ENCODE data around the gene CD40. TPM values are rescaled to one million over a fixed set of nuclear protein-coding genes. Genes with fewer than 3 reads are reported as not detected.
"Not testable (repeated sequence)": the region's sequence is repeated elsewhere in the genome, so short reads cannot be mapped to it uniquely, and the experiment has no call there.

CD40 gene
- total RNA-seq, 1 donor from 2014 or later, result 1.6 TPM

- H3K4me1 Mint-ChIP-seq (ENCODE audit: unreplicated experiment), result peaks cover 13% of the 10 kb centered on the region
- TF ChIP-seq, protein P1, sequence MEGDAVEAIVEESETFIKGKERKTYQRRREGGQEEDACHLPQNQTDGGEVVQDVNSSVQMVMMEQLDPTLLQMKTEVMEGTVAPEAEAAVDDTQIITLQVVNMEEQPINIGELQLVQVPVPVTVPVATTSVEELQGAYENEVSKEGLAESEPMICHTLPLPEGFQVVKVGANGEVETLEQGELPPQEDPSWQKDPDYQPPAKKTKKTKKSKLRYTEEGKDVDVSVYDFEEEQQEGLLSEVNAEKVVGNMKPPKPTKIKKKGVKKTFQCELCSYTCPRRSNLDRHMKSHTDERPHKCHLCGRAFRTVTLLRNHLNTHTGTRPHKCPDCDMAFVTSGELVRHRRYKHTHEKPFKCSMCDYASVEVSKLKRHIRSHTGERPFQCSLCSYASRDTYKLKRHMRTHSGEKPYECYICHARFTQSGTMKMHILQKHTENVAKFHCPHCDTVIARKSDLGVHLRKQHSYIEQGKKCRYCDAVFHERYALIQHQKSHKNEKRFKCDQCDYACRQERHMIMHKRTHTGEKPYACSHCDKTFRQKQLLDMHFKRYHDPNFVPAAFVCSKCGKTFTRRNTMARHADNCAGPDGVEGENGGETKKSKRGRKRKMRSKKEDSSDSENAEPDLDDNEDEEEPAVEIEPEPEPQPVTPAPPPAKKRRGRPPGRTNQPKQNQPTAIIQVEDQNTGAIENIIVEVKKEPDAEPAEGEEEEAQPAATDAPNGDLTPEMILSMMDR (IDR thresholded peaks at IDR 0.05), result no peak
- DNase-seq (ENCODE audit: extremely low spot score, unreplicated experiment), result no peak
- H3K27ac Mint-ChIP-seq (ENCODE audit: unreplicated experiment), result no peak overlapping the region
- no peaks in the 10 kb centered on the region for H3K36me3 Mint-ChIP-seq (ENCODE audit: unreplicated experiment)
- H3K9me3 Mint-ChIP-seq (ENCODE audit: unreplicated experiment), result no peaks in the 10 kb centered on the region
- H3K4me3 Mint-ChIP-seq (ENCODE audit: unreplicated experiment), result no peak overlapping the region
- H3K27me3 Mint-ChIP-seq (ENCODE audit: unreplicated experiment), result peaks cover 33% of the 10 kb centered on the region
Observed at GRCh38 chr20:46093531-46093930, 24.6 kb upstream of the CD40 start.

GRCh38 chr20:46099491-46100287 lies 18.4 kb upstream of the CD40 start:
- no peak for DNase-seq (ENCODE audit: extremely low spot score, unreplicated experiment)
- no peaks in the 10 kb centered on the region for H3K4me1 Mint-ChIP-seq (ENCODE audit: unreplicated experiment)
- no peak overlapping the region for H3K4me3 Mint-ChIP-seq (ENCODE audit: unreplicated experiment)
- H3K27ac Mint-ChIP-seq (ENCODE audit: unreplicated experiment), result no peak overlapping the region
- no peaks in the 10 kb centered on the region for H3K36me3 Mint-ChIP-seq (ENCODE audit: unreplicated experiment)
- H3K9me3 Mint-ChIP-seq (ENCODE audit: unreplicated experiment), result no peaks in the 10 kb centered on the region
- peaks cover 47% of the 10 kb centered on the region for H3K27me3 Mint-ChIP-seq (ENCODE audit: unreplicated experiment)
- TF ChIP-seq, protein P1 (IDR thresholded peaks at IDR 0.05), result no peak

GRCh38 chr20:46100444-46100843 lies 17.7 kb upstream of the CD40 start:
- H3K4me1 Mint-ChIP-seq (ENCODE audit: unreplicated experiment); H3K4me3 Mint-ChIP-seq (ENCODE audit: unreplicated experiment); H3K36me3 Mint-ChIP-seq (ENCODE audit: unreplicated experiment); DNase-seq (ENCODE audit: extremely low spot score, unreplicated experiment); H3K9me3 Mint-ChIP-seq (ENCODE audit: unreplicated experiment); H3K27ac Mint-ChIP-seq (ENCODE audit: unreplicated experiment): not testable (repeated sequence)
- peaks cover 46% of the 10 kb centered on the region for H3K27me3 Mint-ChIP-seq (ENCODE audit: unreplicated experiment)

- Mint-ChIP-seq H3K4me1 (ENCODE audit: unreplicated experiment) (no peaks in the 10 kb centered on the region), H3K27me3 (ENCODE audit: unreplicated experiment) (peaks cover 46% of the 10 kb centered on the region), H3K9me3 (ENCODE audit: unreplicated experiment) (no peaks in the 10 kb centered on the region), H3K27ac (ENCODE audit: unreplicated experiment) (no peak overlapping the region), H3K36me3 (ENCODE audit: unreplicated experiment) (no peaks in the 10 kb centered on the region), H3K4me3 (ENCODE audit: unreplicated experiment) (no peak overlapping the region)
- no peak for DNase-seq (ENCODE audit: extremely low spot score, unreplicated experiment)
- TF ChIP-seq, protein P1 (IDR thresholded peaks at IDR 0.05), result no peak
Observed at GRCh38 chr20:46100988-46101387, 17.1 kb upstream of the CD40 start.

DNA sequence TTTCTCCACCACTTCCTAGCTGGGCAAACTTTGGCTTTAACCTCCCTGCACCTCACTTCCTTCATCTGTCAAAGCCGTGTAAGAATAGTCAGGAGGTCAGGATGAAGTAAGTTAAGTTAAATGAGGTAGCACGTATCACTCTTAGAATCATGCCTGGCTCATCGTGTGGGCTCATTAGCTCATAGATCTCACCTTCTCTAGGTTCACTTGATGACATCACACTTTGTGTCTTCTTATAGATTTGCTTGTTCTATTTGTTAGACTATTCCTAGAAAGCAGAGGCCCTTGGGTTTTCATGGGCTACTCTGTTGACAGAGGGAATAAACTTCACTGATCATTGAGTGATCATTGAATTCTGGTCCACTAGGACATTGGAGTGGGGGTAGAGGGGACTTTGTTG lies 16.2 kb upstream of the CD40 start:
- Mint-ChIP-seq H3K4me3 (ENCODE audit: unreplicated experiment) (no peak overlapping the region), H3K4me1 (ENCODE audit: unreplicated experiment) (no peaks in the 10 kb centered on the region), H3K36me3 (ENCODE audit: unreplicated experiment) (no peaks in the 10 kb centered on the region), H3K9me3 (ENCODE audit: unreplicated experiment) (no peaks in the 10 kb centered on the region), H3K27me3 (ENCODE audit: unreplicated experiment) (peaks cover 48% of the 10 kb centered on the region), H3K27ac (ENCODE audit: unreplicated experiment) (no peak overlapping the region)
- DNase-seq (ENCODE audit: extremely low spot score, unreplicated experiment), result no peak
- TF ChIP-seq, protein P1 (IDR thresholded peaks at IDR 0.05), result no peak
